DND-41 (cell line): ENCODE data around the gene LEMD1.

Experiments used
- CTCF ChIP-seq: IDR thresholded peaks from 2 replicates; pipeline ENCODE4 v1.5.1; 2012; ENCODE audit warnings: borderline replicate concordance, low read length, moderate library complexity, mild to moderate bottlenecking; ENCODE audit not compliant: poor library complexity, severe bottlenecking; ENCODE audit errors: extremely low read depth
- EZH2 ChIP-seq: IDR thresholded peaks from 3 replicates; pipeline ENCODE4 v1.6.1; 2012; ENCODE audit warnings: borderline replicate concordance, low read depth, mild to moderate bottlenecking, moderate library complexity, low read length, inconsistent platforms; ENCODE audit not compliant: severe bottlenecking

- TF ChIP-seq CTCF (no peak), EZH2 (no peak)
These were observed 14.0 kb upstream of the LEMD1 start for GRCh38 chr1:205435578-205436573.
